AG09319 (cell line): Measurements from ENCODE around the gene NR5A2.

Experiments used
- DNase-seq: peaks from one replicate; pipeline ENCODE4 v3.0.0-alpha.2; 2010; ENCODE audit warnings: low read depth; ENCODE audit errors: extremely low read depth
- CTCF ChIP-seq: IDR thresholded peaks from 2 replicates; pipeline ENCODE4 v1.5.1; 2011; ENCODE audit warnings: low read depth, mild to moderate bottlenecking, inconsistent platforms, low read length, moderate library complexity

The NR5A2 gene

DNA sequence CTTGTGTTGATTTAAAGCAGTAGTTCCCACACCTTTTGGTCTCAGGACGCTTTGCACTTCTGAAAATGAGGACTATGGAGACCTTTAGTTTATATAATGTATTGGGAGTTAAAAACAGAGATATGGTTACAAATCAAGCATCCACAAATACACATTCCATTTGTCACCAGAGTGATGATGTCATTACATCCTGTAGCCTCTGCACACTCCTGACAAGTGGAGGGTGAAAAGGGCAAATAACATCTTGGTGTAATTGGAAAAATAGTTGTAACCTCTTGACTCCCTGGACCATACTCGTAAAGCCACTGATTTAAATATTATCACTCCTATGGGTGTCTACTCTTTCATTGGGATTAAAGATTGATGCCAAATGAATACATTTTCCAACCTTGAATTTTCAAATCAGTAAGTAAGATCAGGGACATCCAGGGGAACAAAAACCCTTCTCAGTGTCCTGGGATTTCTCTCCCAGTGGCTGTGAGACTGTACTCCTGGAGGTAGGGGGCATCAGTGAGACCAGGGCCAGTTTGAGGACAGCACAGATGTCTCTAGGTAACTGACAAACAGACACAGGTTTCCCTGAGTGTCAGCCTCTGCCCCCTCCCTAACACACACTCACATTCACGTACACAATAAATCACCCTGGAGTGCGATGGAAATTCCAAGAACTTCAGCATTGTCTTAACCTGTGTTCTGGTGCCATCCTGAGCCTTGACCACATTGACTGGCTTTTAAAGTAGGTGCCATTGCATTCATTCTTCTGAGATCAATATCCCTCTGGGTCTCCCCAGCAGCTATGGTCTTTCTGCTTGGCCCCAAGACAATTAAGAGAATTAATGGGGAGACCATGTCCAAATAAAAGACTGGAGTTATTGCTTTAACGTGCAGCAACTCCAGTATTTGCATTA is 63.0 kb downstream of the NR5A2 start:
- no peak for DNase-seq
- TF ChIP-seq CTCF: peak; percentile 4

DNA sequence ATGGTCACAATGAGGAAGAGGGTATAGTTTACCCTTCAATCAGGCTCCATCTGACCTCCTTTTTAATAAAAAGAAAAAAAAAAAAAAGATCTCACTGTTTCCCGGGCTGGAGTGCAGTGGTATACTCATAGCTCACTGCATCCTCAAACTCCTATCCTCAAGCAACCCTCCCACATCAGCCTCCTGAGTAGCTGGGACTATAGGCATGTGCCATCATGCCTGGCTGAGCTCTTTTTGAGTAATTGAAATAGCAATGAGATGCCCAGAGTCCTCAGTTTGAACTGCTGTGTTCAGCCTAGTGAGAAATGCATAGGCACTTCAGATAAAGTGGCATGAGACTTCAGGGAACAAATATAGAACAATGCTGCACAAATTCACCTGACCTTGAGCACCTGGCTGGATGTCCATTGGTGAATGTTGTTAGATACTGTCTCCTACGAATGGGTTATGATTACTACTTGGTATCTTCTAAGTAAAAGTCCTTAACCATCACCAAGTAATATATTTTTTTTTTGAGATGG is 67.6 kb downstream of the NR5A2 start:
- TF ChIP-seq CTCF: no peak
- DNase-seq: no peak

GRCh38 chr1:200096774-200097173 is 69.3 kb downstream of the NR5A2 start:
- DNase-seq: no peak
- no peak for TF ChIP-seq CTCF

- TF ChIP-seq CTCF: no peak
- DNase-seq: no peak
Observed at GRCh38 chr1:200099040-200099439, 71.5 kb downstream of the NR5A2 start.

- TF ChIP-seq CTCF: no peak
- DNase-seq: no peak
Observed at GRCh38 chr1:200103966-200104583, 76.6 kb downstream of the NR5A2 start.

DNA sequence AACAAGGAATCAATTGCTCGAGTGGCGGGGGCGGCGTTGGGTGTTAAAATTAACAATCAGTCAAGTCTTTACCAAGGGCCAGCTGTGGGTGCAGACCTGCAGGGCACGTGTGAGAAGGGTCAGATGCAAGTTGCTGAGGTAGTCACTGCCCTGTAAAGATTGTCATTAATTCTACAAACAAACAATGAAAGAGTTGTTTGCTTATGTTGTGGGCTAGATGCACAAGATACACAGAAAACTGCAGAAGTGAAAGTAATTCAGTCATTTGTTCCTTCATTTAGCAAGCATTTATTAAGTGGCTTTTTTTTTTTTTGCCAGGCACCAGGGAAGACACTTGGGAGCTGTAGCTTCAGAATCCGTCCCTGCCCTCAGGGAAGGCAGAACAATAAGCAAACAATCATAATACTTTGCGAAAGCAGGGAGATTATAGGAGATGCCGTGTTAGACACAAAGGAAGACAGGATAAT is 79.5 kb downstream of the NR5A2 start:
- no peak for DNase-seq
- no peak for TF ChIP-seq CTCF

DNA sequence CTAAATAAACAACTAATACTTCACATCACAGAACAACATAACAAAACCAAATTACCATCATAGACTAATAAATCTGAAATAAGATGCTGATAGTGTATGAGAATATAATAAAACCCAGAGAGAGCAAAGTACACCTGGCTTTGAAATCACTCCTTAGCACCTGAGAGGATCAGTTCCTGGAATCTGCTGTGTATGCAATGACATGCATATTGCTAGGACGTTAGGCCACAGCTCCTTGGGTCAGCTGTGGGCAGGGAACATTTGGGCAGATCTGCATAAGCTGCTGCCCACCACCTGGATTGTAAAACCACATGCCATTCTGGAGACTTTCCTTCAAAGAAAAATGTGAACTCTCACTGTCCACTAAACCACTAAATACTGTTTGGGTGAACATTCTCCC is 81.1 kb downstream of the NR5A2 start:
- no peak for TF ChIP-seq CTCF
- DNase-seq: no peak
